Inflammatory macrophage treated with lipopolysaccharide for 1 hour (primary cell): ENCODE data around the gene COMT.
"Not testable (repeated sequence)": the region's sequence is repeated elsewhere in the genome, so short reads cannot be mapped to it uniquely, and the experiment has no call there.

Source experiments
- DNase-seq, 2 donors: peaks; one replicate each; pipeline ENCODE4 v3.0.0-alpha.2; 2020 to 2022

Gene COMT

DNA sequence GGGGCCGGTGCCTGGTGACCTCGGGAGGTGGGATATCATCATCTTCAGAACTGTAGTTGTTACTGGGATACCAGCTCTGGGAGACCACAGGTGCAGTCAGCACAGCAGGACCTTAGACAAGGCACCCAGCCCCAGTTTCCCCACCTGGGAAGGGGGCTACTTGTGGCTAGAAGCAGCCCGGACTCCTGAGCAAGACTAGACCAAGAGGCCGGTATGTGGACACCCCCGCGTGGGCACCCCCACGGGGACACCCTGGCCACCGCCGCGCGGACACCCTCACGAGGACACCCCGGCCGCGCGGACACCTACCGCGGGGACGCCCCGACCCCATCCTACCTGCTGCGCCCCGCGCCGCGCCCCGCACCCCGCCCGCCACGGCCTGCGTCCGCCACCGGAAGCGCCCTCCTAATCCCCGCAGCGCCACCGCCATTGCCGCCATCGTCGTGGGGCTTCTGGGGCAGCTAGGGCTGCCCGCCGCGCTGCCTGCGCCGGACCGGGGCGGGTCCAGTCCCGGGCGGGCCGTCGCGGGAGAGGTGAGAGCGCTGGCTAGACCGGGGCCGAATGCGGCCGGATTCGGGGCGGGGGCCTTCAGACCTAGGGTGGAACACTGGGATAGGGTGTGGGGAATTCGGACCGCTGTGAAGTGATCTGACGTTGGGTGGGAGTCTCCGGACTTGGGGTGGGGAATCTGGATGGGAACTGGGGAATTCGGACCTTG, at the start of gene COMT, which contains the start of gene TXNRD2:
COMT (plus strand) TSS at position 408 of the 718 bp plus-strand sequence. CDS start 20,755 bp downstream, outside the sequence.
TXNRD2 (minus strand) TSS at position 454 of the 718 bp plus-strand sequence; CDS start at position 439, 15 bp downstream.
- DNase-seq = peak; percentile 49 to 68

DNA sequence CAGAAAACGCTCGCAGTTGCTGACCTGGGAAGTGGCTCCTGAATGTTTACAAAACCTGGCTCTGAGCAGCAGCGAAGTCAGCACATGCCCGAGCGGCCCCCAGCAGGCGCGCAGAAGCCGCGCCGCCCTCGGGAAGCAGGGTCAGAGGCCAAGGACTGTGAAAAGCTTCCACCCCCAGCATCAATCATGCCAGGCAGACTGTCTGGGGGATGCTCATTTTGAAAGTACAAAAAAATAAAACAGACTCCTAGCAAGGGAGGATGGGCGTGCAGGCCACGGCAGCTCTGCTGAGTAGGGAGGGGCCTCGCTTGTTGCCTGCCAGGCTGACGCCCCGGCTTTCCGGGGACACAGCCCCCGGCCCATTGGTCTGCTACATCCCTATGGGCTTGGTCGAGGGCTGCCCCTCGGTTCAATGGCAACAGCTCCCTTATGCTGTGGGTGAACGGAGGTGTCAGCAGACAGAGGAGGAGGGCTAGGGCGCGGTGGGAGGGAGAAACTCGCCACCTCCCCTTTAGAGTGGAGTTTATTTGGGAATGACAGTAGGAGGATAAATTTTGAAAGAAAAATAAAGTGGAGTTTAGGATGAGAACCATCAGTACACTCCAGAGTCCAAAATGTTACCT, 49.2 kb upstream of the COMT start:
- no peak for DNase-seq

DNA sequence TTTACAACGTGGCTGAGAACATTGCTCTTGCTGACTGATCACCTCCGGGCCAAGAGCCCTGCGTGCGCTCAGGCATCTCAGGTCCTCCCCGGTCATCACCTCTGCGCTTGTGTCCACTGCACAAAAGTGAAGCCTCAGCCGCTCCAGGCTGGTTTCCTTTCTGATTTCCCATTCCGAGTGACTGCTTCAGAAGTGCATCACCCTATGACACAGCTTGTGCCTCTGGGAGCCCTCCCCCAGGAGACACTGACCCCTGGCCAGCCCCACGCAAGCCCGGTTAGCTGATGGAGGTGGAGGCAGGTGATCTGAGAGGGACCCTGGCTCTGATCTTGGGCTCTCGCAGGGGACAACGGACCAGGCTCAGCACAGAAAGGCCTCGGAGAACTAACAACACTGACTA, 48.6 kb upstream of the COMT start:
- no peak for DNase-seq

DNA sequence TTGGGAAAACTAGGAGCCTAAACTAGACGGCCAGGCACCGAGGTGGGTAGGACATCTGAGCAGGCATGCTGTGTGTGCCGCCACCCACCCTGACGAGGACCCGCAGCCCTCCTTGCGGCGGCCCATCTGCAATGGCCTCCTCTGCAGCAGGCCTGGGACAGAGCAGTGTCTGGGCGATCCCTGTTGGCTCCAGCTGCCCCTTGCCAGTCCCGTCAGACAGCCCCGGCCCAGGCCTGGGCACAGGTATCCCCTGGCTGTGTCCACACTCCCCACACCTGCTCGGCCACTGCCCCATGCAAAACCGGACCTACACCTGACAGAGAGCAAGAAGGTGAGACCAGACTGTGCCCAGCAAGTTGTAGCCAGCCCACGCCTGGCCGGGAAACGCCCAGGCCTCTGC, 48.2 kb upstream of the COMT start:
- no peak for DNase-seq

DNA sequence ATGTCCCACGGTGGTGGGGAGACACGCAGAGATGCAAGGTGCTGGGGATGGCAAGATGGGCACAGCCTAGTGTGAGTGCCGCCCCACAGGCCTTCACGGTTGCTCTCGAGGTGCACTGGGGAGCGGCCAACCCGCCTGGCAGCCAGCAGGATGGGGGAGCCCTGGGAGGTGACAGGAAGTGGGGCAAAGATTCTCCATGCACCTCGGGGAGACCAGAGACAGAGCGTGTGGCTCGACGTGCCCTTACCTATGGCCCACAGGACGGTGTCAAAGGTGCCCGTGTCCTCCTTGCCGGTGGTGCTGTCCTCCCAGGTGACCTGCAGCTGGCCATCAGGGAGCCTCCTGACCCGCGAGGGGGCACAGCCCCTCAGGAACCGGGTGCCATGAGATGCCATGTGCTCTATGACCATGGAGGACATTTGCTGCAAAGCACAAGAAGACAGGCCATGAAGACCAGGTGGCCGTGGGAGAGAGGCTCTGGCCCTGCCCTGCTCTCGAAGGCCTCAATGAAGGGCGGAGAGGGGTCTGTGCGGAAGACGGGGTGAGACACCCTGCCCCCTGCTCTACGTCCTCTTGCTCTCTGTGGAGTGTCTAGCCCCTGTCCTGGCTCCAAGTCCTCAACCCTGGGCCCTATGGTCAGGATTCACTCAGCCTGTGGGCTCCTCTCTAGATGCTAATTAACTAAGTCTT, 46.3 kb upstream of the COMT start:
- no peak for DNase-seq

DNA sequence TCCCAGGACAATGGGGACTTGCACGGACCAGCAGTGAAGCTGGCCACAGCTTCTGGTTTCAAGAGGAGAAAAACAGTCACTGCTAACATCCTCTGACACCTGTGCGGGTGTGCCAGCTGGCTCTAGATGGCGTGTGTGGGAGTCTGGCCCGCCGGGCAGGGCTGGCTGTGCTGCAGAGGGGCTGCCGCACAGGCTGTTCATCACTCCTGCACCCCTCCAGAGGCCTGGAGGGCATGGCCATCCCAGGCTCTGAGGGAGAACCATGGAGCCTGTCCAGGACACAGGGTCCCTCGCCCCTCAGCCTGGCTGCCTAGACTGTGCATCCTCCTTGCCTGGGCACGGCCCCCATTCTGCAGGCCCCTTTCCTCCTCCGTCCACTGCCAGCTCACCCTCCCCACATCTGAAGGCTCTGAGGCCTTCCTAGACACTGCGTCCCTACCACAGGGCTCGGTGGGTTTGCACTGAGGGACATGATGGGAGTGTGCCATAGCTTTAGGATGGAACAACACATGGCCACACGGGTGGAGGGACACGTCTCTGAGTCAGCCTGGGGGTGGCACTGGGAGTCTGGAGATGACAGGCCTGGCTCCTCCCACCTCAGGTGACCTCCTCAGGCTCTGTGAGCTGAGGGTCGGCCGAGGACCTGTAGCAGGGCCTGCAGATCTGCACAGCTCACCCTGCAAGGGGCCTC, 44.8 kb upstream of the COMT start:
- no peak for DNase-seq

DNA sequence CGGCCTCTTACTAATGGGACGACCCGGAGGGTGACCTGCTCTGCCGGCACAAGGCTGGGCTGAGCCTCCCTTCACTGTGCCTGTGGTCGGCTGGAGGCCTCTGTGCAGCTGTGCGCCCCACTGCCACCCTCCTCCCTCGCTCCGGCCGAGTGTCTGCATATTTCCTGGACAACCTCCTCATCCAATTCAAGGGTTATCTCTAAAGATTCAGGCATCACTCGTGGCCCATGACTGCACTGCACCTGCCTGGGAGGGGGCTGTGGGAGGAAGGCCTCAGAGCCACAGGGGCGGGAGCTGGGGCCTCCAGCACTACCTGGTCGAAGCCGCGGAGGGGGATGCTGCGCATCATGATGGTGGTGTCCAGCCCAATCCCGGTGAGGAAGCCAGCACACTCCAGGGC, 43.8 kb upstream of the COMT start:
- DNase-seq = no peak

DNA sequence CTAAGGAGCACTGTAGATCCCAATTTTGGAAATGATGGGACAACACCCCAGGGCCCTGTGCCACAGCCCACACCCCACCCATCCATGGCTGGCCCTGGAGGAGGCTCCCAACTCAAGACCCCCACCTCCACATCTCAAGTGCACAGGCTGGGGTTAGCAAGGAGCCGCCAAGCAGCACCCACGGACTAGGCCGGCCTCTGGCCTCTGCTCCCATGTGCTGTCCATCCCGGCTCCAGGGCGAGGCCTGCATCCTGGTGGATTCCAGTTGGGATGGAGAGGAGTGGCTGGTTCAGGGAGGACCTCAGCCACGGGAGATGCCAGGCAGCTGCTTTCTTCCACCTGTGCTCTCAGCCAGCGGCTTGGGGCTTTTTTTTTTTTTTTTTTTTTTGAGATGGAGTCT, 43.4 kb upstream of the COMT start:
- no peak for DNase-seq

DNA sequence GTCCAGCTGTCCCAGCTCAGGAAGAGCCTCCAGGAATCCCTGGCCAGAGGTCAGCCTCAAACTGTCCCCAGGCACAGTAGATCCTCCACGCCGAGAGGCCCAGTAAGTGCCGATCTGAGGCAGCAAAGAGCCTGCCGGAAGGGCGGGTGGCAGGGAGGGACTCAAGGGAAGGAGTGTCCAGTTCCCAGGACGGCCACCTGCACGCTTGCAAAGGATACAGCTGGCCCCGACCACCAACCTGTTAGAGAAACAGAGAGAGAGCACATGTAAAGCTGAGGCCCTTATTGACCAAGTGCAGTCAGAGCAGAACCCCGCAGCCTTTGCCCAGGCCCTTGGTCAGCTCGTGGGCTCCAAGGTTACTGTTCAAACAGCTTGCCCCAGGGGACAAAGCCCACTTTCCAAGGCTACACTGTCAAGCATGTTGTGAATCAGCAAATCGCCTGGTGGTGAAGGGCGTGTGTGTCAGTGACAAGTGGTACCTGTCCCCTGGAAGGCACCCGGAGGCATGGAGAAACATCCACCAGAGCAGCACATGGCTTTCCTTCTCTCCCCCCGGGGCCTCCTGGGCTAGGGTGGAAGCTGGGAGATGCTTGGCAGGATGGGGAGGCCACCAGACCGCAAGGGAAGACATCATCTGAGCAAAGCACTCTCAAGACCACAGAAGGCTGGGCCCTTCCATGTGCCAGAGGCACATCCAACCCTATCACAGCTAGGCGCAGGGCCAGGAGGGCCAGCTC, 42.6 kb upstream of the COMT start:
- DNase-seq = no peak

DNA sequence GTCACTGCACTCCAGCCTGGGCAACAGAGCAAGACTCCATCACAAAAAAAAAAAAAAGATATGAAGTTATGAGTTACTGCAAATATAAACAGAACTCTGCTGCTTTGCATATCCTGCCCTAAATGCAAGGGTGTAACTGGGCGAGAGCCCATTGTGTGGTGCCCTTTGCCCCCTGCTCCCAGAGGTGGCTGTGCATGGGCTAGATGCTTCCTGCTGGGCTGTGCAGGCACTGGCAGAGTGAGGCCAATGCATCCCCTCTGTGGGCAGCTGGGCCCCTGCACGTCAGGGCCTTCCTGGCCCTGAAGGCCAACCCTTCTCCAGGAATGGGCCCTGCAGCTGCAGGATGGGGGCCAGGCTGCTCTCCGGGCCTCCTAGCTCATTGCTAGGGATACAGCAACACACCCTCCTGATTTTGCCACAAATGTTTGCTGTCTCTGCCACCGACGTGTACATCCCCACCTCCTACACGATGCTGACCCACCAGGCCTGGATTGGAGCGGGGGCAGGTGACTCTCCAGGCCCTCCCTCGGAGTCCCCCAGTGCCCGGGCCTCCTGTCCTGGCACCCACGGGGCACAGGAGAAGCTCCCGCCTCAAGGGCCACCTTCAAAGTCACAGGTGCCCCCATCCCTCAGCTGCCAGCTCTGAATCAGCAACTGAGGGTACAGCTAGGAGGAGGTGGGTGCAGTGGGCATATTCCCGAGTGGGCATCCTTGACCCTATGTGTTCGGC, 40.7 kb upstream of the COMT start:
- DNase-seq = no peak

DNA sequence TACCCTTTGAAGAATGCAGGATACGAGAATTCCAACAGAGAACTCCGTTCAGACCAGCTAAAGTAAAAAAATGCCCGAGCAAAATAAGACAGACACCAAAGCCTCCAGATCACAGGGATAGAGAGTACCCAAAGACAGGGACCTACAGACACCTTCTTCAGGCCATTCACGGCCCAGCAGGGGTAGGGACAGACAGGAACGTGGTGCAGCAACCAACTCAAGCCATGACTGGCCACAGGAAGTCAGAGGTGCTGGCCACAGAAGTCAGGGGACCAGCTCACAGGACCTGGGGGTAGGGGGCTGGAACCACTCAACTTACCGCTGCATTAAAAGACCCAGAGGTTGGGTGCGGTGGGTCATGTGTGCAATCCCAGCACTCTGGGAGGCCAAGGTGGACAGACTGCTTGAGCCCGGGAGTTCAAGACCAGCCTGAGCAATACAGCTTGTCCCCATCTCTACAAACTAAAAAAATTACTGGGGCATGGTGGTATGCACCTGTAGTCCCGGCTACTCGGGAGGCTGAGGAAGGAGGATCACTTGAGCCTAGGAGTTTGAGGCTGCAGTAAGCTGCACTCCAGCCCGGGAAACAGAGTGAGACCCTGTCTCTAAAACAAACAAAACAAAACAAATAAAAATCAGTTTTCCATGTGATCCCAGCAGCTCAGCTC, 39.9 kb upstream of the COMT start:
- no peak for DNase-seq

DNA sequence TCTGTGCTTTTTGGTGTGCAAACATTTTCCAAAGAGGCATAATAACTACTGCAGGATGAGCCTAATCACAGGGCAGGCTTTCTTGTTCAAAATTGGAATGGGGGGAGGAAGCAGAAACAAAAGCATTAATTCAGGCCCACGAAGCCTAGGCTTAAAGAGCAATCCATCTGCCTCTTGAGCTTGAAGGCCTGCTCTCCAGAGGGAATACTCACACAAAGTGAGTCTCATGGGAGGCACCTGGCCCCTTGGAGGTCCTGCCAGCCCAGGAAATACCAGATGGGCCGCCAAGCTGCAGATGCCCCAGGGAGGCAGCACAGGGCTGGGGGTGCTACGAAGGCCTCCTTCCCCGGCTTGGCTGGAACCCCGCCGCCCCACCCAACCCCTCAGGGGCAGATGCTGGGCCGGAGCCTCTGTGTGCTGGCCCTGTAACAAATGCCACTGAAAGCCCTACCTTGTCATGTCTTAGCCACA, 39.3 kb upstream of the COMT start:
- no peak for DNase-seq

DNA sequence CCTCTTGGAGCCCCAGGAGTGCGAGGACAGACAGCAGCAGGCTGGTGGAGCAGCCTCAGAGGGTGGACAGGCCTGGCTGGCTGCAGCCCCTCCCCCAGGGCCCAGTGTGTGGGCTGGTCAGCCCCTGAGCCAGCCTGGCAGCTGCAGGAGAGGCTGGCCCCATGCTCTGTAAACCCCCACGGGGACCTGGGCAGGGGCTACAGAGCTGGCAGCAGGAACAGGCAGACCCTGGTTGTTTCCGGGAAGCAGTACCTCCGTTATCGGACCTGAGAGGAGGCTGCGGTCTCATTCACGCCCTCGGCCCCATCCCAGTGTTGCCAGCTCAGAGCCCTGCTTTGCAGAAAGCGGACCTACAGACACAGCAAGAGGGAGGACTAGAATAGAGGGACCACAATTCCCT, 38.5 kb upstream of the COMT start:
- no peak for DNase-seq

DNA sequence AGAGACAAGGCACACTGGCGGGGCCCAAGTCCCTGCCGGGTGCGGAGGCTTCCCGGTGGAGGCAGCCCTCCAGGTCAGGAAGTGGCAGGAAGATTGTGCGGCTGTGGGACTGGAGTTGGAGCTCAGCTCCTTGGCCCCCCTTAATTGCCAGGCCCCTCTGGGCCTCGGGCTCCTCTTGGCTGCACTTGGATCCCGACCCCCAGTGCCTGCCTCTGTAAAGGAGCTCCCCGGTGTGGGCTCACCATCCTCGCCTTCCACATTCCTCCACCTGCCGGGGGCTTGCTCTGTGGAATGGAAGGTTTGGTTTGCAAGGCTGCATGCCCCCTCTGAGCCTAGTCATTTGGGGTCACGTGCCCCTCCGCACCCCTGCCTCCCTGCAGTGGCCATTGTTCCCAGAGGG, 38.1 kb upstream of the COMT start:
- DNase-seq = no peak

DNA sequence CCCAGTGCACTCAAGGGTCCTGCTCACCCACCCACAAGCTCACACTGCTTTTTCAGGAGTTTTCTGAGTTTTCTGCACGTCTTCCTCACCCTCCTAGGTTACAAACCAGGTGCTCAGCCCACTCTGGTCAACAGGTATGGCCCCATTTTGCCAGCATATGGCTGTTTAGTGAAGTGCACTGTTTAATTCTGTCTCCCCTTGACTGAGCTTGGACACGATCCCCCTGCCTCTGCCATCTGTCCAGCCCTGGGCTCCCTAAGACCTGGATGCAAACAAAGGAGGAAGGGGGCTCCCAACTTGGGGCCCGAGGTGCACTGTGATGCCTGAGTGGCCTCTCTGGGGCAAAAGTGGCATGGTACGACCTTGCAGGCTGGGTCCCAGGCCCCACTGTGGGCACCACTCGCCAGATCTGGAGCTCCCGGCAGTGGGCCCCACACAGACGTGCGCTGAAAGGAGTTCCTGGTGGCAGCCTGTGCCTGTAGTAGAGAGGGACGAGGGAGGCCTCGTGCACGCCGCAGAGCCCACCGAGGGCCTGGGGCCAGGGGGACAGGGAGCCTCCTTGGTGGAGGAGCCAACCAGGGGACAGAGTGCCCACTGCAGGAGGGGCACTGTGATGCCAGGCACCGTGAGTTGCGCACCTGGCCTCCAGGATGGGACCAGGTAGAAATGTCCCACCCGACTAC, 37.3 kb upstream of the COMT start:
- no peak for DNase-seq

DNA sequence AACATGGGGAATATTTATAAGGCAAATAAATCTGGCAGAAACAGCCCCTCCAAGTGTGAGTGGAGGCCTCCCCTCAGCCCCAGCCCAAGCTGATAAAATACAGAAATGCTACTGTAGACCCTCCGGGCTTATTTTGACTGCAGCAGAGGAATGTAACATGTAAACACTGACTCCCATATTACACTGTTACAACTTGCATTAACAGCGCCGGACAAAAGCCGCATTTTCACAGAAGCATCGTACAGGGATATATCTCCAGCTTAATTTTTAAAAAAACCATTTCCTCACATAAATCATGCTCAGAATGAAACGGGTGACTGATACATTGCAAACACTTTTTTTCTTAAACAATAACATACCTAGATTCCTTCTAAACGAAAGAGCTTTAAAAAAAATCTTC, 36.6 kb upstream of the COMT start:
- no peak for DNase-seq

DNA sequence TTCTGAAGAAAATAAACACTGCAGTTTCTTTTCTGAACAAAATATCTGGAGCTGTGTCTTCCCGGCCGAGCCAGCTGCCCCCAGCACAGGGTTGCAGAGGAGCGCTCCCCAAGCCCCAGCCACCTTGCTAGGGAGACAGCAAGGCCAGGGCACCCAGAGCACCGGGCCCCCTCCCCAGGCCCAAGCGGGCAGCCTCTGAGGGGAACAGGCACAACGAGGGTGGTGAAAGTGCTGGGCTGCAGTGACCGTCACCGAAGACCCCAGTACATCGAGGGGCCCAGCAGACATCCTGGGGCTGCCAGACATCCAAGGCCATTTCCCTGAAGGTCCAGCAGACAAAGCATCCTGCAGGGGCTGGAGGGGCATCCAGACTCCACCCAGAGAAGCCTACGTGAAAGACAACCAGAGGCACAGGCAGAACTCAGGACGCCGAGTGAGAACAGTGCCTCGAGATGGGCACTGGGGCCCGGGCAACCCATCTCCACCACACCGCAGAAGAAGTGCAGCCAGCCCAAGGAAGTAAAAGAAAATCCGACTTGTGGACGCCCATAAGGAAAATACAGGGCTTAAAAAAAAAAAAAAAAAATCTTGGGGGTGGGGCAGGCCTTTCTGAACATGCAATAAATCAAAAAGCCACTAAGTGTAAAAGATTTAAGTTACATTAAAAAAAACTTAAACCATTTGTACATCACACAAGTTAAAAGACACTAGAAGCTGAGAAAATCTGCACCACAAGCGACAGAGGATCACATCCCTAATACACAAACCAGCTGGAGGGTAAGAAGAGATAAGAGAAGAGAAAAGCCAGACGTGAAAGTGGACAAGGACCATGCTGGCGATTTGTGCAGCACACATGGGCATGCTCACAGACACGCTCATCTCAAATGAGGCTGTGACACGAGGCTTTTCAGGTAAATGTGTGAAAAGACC, 36.0 kb upstream of the COMT start:
- no peak for DNase-seq

DNA sequence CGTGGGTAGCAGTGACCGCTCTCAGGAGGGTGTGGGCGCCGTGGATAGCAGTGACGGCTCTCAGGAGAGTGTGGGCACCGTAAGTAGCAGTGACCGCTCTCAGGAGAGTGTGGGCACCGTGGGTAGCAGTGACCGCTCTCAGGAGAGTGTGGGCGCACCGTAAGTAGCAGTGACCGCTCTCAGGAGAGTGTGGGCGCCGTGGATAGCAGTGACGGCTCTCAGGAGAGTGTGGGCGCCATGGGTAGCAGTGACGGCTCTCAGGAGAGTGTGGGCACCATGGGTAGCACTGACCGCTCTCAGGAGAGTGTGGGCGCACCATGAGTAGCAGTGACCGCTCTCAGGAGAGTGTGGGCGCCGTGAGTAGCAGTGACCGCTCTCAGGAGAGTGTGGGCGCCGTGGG, 34.7 kb upstream of the COMT start:
- DNase-seq = not testable (repeated sequence)

DNA sequence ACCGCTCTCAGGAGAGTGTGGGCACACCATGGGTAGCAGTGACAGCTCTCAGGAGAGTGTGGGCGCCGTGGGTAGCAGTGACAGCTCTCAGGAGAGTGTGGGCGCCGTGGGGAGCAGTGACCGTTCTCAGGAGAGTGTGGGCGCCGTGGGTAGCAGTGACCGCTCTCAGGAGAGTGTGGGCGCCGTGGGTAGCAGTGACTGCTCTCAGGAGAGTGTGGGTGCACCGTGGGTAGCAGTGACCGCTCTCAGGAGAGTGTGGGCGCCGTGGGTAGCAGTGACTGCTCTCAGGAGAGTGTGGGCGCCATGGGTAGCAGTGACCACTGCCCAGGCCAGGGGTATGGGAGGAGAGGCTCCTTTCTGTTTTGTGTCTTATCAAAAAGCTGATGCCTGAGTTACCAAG, 33.7 kb upstream of the COMT start:
- DNase-seq = not testable (repeated sequence)
